Smooth muscle cell (in vitro differentiated cells): ENCODE measurements around the gene RSKR. TPM values are rescaled to one million over a fixed set of nuclear protein-coding genes. Genes with fewer than 3 reads are reported as not detected.

Experiments used
- DNase-seq: peaks from one replicate; lab custom pipeline; 2025; ENCODE audit not compliant: unreplicated experiment; lab: John Stamatoyannopoulos, UW
- H2AFZ ChIP-seq: fragments of 200-600 bp; sonication (generic); 2 replicates; pipeline ENCODE4 v1.6.0; 2016; ENCODE audit warnings: antibody characterized with exemption, low read depth, mild to moderate bottlenecking
- H3F3A ChIP-seq: fragments of 200-600 bp; sonication (generic); 2 replicates; pipeline ENCODE4 v1.6.0; 2017; ENCODE audit warnings: antibody characterized with exemption, low read depth
- H3K27ac ChIP-seq: fragments of 200-600 bp; sonication (generic); 2 replicates; pipeline ENCODE4 v1.5.1; 2016; ENCODE audit warnings: low read depth, mild to moderate bottlenecking
- H3K27me3 ChIP-seq: fragments of 200-600 bp; sonication (generic); 2 replicates; pipeline ENCODE4 v1.6.1; 2016; ENCODE audit warnings: low read depth, mild to moderate bottlenecking
- H3K36me3 ChIP-seq: fragments of 200-600 bp; sonication (generic); 2 replicates; pipeline ENCODE4 v1.5.1; 2016; ENCODE audit warnings: low read depth
- H3K4me1 ChIP-seq: fragments of 200-600 bp; sonication (generic); 2 replicates; pipeline ENCODE4 v1.5.1; 2016; ENCODE audit warnings: low read depth
- H3K4me2 ChIP-seq: fragments of 200-600 bp; sonication (generic); 2 replicates; pipeline ENCODE4 v1.6.0; 2016; ENCODE audit warnings: mild to moderate bottlenecking
- H3K4me3 ChIP-seq: fragments of 200-600 bp; sonication (generic); 2 replicates; pipeline ENCODE4 v1.5.1; 2016; ENCODE audit warnings: mild to moderate bottlenecking
- H3K79me2 ChIP-seq: fragments of 200-600 bp; sonication (generic); 2 replicates; pipeline ENCODE4 v1.6.0; 2016; ENCODE audit warnings: low read depth, mild to moderate bottlenecking
- H3K9ac ChIP-seq: fragments of 200-600 bp; sonication (generic); 2 replicates; pipeline ENCODE4 v1.6.0; 2016; ENCODE audit warnings: low read depth
- H3K9me3 ChIP-seq: fragments of 200-600 bp; sonication (generic); replicated peaks from 2 replicates; pipeline ENCODE4 v1.5.1; 2016; ENCODE audit warnings: low read depth
- H4K20me1 ChIP-seq: fragments of 200-600 bp; sonication (generic); 2 replicates; pipeline ENCODE4 v1.6.0; 2016; ENCODE audit warnings: low read depth
- whole genome bisulfite sequencing: methylation state at CpG from one replicate; pipeline ENCODE4 v1.1.7; 2016; ENCODE audit warnings: low lambda C conversion rate; 5-methylcytosine and 5-hydroxymethylcytosine counted together
- polyA plus RNA-seq: library from polyadenylated mRNA; unstranded; fragments of >200 nt; fragmentation: Nextera tagmentation; extraction: Ambion mirVana; gene quantifications from 2 replicates; pipeline ENCODE4 v1.2.1, GENCODE V29; 2016
- total RNA-seq: library from RNA; depleted of rRNA; stranded (reverse); fragments of >200 nt; gene quantifications from 2 replicates; pipeline ENCODE4 v1.2.3, GENCODE V29; 2014
- TF ChIP-seq, protein P1 (sequence below): fragments of 200-600 bp; sonication (generic); IDR thresholded peaks from 2 replicates; pipeline ENCODE4 v1.5.1; 2017; ENCODE audit warnings: borderline replicate concordance, mild to moderate bottlenecking, antibody characterized with exemption; ENCODE audit not compliant: insufficient read depth, poor library complexity, severe bottlenecking

RSKR gene
- total and polyA plus RNA-seq, 2 experiments from 2014 or later: 2.0 to 3.8 TPM

DNA sequence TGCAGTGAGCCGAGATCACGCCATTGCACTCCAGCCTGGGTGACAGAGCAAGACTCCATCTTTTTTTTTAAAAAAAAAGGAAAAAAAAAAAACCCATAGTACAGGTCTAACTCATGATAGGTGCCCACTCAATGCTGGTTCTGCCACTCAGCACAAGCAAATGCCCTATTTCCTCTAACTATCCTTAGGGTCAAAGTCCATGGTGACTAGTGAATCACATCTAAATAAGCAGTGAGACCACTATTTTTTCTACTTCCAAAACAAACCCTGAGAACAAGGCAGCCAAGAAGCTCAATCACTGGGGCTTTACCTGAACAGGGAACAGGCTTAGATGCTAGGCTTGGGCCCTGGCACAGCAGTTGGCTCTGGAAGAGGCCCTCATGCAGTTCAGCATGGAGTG, 27.6 kb upstream of the RSKR start:
- no peak overlapping the region for H3K27ac ChIP-seq
- peaks cover 10% of the 10 kb centered on the region for H4K20me1 ChIP-seq
- no peaks in the 10 kb centered on the region for H3K27me3 ChIP-seq
- 100% methylated on average over 2 of the region's 2 CpGs for WGBS
- no peak overlapping the region for H3K4me2 ChIP-seq
- TF ChIP-seq, protein P1, sequence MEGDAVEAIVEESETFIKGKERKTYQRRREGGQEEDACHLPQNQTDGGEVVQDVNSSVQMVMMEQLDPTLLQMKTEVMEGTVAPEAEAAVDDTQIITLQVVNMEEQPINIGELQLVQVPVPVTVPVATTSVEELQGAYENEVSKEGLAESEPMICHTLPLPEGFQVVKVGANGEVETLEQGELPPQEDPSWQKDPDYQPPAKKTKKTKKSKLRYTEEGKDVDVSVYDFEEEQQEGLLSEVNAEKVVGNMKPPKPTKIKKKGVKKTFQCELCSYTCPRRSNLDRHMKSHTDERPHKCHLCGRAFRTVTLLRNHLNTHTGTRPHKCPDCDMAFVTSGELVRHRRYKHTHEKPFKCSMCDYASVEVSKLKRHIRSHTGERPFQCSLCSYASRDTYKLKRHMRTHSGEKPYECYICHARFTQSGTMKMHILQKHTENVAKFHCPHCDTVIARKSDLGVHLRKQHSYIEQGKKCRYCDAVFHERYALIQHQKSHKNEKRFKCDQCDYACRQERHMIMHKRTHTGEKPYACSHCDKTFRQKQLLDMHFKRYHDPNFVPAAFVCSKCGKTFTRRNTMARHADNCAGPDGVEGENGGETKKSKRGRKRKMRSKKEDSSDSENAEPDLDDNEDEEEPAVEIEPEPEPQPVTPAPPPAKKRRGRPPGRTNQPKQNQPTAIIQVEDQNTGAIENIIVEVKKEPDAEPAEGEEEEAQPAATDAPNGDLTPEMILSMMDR: no peak
- H3K36me3 ChIP-seq: peaks cover 25% of the 10 kb centered on the region
- H3K9me3 ChIP-seq: no peaks in the 10 kb centered on the region
- no peak overlapping the region for H3K4me3 ChIP-seq
- DNase-seq: no peak
- H3K4me1 ChIP-seq: peaks cover 7% of the 10 kb centered on the region
- no peak overlapping the region for H2AFZ ChIP-seq
- peaks cover 10% of the 10 kb centered on the region for H3F3A ChIP-seq
- H3K9ac ChIP-seq: no peak overlapping the region
- peaks cover 26% of the 10 kb centered on the region for H3K79me2 ChIP-seq

DNA sequence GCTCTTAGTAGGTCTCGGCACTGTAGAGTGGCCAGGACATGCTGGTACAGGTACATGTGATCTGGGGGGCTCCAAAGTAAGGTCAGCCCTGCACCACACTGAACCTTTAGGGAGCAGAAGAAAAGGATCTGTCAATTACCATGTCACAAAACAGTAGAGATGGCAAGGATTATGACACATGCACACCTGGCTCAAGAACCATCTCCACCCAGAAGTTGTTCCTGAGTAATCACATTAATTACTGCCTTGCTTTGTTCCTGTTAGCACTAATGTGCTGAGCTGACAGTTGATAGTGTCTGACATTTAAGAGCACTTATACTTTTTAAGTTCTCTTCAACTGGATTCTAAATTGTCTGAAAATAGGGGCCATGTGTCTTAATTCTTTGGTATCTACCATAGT, 21.5 kb upstream of the RSKR start:
- Histone ChIP-seq H2AFZ (no peak overlapping the region), H3K36me3 (peaks cover 33% of the 10 kb centered on the region), H4K20me1 (peaks cover 25% of the 10 kb centered on the region), H3F3A (no peaks in the 10 kb centered on the region), H3K27ac (no peak overlapping the region), H3K4me3 (no peak overlapping the region), H3K79me2 (no peaks in the 10 kb centered on the region), H3K4me1 (no peaks in the 10 kb centered on the region), H3K9ac (no peak overlapping the region), H3K9me3 (no peaks in the 10 kb centered on the region), H3K27me3 (no peaks in the 10 kb centered on the region), H3K4me2 (no peak overlapping the region)
- TF ChIP-seq, protein P1: no peak
- no peak for DNase-seq
- 92% methylated on average over 1 of the region's 1 CpG for whole genome bisulfite sequencing

DNA sequence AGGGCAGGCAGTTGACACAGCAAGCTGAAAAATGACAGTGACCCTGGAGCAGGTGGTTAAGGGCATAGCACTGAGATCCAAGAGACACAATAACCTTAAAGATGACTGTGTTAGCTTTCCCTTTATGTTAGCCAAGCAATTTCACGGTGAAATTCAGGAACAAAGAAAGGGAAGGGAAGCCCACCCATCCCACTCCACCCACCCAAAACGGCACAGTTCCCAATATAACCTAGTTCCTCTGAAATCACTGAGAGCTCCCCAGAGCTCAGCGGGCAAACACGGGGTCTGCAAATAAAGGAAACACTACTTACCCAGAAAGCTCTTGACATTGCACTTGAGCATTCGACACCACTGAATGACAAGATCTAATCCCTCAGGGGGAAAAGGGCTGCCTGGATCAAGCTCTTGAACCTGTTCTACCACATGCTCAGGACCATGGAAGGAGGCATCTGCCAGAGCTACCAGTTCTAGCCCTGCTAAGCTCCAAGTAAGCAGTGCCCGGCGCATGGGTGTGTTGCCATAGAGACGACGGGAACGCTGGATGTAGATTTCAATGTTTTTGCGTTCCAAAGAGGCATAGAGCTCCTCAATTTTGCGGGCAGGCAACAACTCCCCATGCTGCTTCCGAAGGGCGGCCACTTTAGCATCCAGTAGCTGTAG, 20.4 kb upstream of the RSKR start:
- peaks cover 25% of the 10 kb centered on the region for H4K20me1 ChIP-seq

More for the DNA sequence above, 20.4 kb upstream of the RSKR start:
- H3K4me1 ChIP-seq: no peaks in the 10 kb centered on the region
- H3K9ac ChIP-seq: no peak overlapping the region
- H2AFZ ChIP-seq: no peak overlapping the region
- peaks cover 33% of the 10 kb centered on the region for H3K36me3 ChIP-seq
- no peaks in the 10 kb centered on the region for H3K9me3 ChIP-seq
- 91% methylated on average over 14 of the region's 14 CpGs for WGBS
- TF ChIP-seq, protein P1: no peak
- no peaks in the 10 kb centered on the region for H3K27me3 ChIP-seq
- no peak overlapping the region for H3K4me2 ChIP-seq
- no peak for DNase-seq
- no peaks in the 10 kb centered on the region for H3F3A ChIP-seq
- H3K79me2 ChIP-seq: no peaks in the 10 kb centered on the region
- no peak overlapping the region for H3K27ac ChIP-seq
- no peak overlapping the region for H3K4me3 ChIP-seq
